Left ventricle myocardium inferior (tissue), 1 donor: Measurements from ENCODE around the gene CDKN1C. TPM values are rescaled to one million over a fixed set of nuclear protein-coding genes. Genes with fewer than 3 reads are reported as not detected.

Experiments
- DNase-seq: peaks from one replicate; pipeline ENCODE4 v3.0.0-alpha.2; 2020
- H3K27ac ChIP-seq: fragments of 200-600 bp; replicated peaks from 2 replicates; pipeline ENCODE4 v1.8.0; 2021
- H3K27me3 ChIP-seq: fragments of 200-600 bp; 2 replicates; pipeline ENCODE4 v1.8.0; 2021; ENCODE audit warnings: low read depth
- H3K36me3 ChIP-seq: fragments of 200-600 bp; 2 replicates; pipeline ENCODE4 v1.8.0; 2021
- H3K4me1 ChIP-seq: fragments of 200-600 bp; 2 replicates; pipeline ENCODE4 v1.8.0; 2021
- H3K4me3 ChIP-seq: fragments of 200-600 bp; 2 replicates; pipeline ENCODE4 v1.8.0; 2021; ENCODE audit warnings: mild to moderate bottlenecking, moderate library complexity
- H3K9me3 ChIP-seq: fragments of 200-600 bp; replicated peaks from 2 replicates; pipeline ENCODE4 v1.8.0; 2021
- intact Hi-C: fragments of 100-400 bp; cut with micrococcal nuclease; formaldehyde crosslinking; loops from one replicate; pipeline ENCODE4 v1.11.0; 2022
- total RNA-seq: library from RNA; stranded (reverse); fragmentation: NEBNext Ultra II Directional; extraction: Animal tissue kit (Norgen Biotek cat#: 25700); gene quantifications from one replicate; pipeline ENCODE4 v1.2.1, GENCODE V29; 2021
- TF ChIP-seq, protein P1 (sequence below): fragments of 200-600 bp; IDR thresholded peaks from 2 replicates; pipeline ENCODE4 v1.8.0; 2021; ENCODE audit warnings: antibody characterized with exemption, mild to moderate bottlenecking, borderline replicate concordance
- donor health status: DM: no; HTN: yes; CAD: no; lungs with severe emphysema.

CDKN1C gene
- total RNA-seq, 1 donor from 2014 or later, result 33.0 TPM

DNA sequence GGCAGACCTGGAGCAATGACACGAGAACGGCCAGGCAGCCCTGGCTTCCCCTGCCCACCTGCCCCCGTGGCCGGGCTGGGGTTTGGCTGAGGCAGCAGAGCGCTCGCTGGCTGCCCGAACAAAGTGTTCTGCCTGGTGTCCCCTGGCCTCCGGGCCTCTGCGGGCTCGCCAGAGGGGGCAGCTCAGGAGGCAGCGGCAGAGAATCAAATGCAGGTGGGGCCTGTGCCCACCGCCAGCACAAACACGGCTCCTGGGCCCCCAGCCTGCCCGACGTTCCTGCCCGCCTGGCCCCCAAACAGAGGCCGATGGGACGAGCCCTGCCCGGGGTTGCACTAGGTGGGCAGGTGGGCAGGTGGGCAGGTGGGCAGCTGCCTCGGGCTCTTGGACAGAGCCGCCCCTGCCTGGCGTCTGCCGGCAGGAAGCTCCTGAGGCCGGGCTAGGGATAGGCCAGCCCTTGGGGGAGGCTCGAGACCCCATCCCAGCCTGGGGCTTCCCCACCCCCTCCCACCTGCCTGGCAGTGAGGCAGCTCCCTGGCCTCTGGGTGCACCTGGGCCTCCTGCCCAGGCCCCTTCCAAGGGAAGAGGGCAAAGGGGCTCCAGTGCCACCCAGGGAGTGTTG is 46.8 kb downstream of the CDKN1C start:
- no peaks in the 10 kb centered on the region for H3K27me3 ChIP-seq
- H3K36me3 ChIP-seq, result no peaks in the 10 kb centered on the region
- TF ChIP-seq, protein P1, sequence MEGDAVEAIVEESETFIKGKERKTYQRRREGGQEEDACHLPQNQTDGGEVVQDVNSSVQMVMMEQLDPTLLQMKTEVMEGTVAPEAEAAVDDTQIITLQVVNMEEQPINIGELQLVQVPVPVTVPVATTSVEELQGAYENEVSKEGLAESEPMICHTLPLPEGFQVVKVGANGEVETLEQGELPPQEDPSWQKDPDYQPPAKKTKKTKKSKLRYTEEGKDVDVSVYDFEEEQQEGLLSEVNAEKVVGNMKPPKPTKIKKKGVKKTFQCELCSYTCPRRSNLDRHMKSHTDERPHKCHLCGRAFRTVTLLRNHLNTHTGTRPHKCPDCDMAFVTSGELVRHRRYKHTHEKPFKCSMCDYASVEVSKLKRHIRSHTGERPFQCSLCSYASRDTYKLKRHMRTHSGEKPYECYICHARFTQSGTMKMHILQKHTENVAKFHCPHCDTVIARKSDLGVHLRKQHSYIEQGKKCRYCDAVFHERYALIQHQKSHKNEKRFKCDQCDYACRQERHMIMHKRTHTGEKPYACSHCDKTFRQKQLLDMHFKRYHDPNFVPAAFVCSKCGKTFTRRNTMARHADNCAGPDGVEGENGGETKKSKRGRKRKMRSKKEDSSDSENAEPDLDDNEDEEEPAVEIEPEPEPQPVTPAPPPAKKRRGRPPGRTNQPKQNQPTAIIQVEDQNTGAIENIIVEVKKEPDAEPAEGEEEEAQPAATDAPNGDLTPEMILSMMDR, result no peak
- no peak for DNase-seq
- H3K27ac ChIP-seq, result peak overlapping the region; percentile 78
- intact Hi-C loops, result no loop called here
- H3K9me3 ChIP-seq, result no peaks in the 10 kb centered on the region
- peaks cover 42% of the 10 kb centered on the region for H3K4me1 ChIP-seq
- H3K4me3 ChIP-seq, result no peak overlapping the region

DNA sequence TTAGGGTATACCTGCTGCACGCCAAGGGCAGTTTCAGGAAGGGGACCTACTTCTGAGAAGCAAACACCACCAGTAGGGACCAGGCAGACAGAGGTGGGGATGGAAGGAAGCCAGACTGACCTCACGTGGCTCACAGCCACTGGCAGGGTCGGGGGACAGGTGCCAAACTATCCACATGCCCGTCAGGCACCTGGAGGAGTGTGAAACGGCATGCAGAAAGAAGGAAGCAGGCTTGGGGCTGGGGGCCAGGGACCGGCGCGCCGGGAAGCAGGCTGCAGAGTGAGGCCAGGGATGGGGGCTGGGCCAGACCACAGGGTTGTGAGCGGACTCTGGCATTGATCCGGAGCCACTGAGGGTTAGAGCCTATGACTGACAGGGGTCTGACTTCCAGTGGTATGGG is 47.5 kb downstream of the CDKN1C start:
- peak overlapping the region; percentile 78 for H3K27ac ChIP-seq
- DNase-seq, result no peak
- no peaks in the 10 kb centered on the region for H3K36me3 ChIP-seq
- TF ChIP-seq, protein P1, result no peak
- H3K4me3 ChIP-seq, result no peak overlapping the region
- peaks cover 42% of the 10 kb centered on the region for H3K4me1 ChIP-seq
- intact Hi-C loops, result no loop called here
- H3K9me3 ChIP-seq, result no peaks in the 10 kb centered on the region
- H3K27me3 ChIP-seq, result no peaks in the 10 kb centered on the region

DNA sequence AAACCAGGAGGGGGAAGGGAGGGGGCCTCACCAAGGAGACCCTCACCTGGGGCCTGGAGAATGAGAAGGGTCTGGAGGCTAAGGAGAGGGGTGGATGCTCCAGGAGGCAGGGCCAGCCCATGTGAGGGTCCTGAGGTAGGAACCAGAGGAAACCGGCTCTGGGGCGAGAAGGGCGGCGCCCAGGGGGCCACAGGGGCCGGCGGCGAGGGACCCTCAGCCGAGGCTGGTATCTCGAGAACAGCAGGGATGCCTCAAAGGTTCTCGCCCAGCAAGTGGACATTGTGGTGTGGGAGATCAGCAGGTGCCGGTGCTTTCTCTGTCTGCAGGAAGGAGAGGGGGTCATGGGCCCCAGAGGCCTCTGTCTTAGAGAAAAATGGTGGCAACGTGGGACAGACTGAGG is 47.9 kb downstream of the CDKN1C start:
- no peaks in the 10 kb centered on the region for H3K27me3 ChIP-seq
- DNase-seq, result no peak
- TF ChIP-seq, protein P1, result no peak
- peaks cover 43% of the 10 kb centered on the region for H3K4me1 ChIP-seq
- H3K36me3 ChIP-seq, result no peaks in the 10 kb centered on the region
- H3K27ac ChIP-seq, result peak overlapping the region; percentile 78
- intact Hi-C loops, result no loop called here
- H3K4me3 ChIP-seq, result no peak overlapping the region
- H3K9me3 ChIP-seq, result no peaks in the 10 kb centered on the region

DNA sequence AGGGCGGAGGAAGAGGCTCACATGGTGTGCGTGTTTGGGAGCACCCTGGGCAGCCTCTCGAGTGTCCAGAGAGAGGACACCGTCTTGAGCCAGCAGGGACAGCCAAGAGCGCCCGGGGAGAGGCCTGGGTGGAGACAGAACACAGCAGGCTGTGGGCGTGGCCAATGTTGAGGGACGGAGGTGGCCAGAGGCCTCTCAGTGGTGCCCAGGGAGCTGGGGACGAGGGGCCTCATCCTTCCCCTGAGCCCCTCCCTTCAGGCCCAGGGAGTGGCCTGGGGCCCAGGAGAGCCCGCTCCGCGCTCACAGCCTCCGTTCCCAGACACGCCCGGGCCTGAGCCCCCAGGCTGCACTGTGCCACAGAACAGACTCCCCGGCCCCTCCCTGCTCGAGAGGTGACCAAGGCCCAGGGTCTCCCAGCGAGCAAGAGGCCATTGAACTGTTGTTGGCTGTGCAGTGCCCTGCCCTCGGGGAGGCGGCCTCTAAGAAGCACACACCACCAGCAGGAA is 48.4 kb downstream of the CDKN1C start:
- intact Hi-C loops, result no loop called here
- no peaks in the 10 kb centered on the region for H3K27me3 ChIP-seq
- no peak overlapping the region for H3K4me3 ChIP-seq
- TF ChIP-seq, protein P1, result peak; percentile 58
- no peaks in the 10 kb centered on the region for H3K9me3 ChIP-seq
- peaks cover 48% of the 10 kb centered on the region for H3K4me1 ChIP-seq
- DNase-seq, result peak; percentile 73
- no peaks in the 10 kb centered on the region for H3K36me3 ChIP-seq
- peak overlapping the region; percentile 78 for H3K27ac ChIP-seq

DNA sequence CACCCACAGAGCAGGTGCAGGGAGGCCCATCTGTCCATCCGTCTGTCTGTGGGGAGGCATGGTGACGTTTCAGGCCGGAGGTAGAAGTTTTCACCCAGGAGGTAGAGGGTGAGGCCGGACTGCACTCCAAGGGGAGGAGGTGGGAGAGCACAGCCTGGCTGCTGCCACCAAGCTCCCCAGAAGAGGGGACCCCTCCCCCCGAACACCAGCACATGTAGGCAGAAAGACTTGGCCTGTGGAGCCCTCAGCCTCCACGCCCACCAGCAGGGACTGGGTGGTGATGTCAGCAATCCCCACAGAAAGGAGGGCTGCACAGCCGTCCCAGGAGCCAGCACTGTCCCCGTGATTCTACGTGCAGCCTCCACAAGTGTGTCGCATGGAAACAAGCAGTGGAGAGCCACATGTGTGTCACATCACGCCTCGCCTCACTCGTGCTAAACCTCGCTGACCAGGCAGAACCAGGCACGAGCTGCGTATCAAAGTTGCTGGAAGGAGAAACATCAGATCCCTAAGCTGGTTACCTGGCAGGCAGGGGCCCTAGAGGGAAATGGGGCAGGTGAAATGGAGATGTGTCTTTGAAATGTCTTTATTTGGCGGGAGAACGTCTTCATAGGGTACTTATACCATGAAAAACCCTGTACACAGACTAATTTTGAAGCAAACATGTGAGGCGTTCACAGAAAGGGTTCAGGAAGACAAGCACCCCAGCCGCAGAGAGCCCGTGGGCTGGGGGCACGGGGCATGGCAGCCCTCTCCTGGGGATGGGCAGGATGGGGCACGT is 49.1 kb downstream of the CDKN1C start:
- intact Hi-C loops, result no loop called here
- DNase-seq, result no peak
- Histone ChIP-seq H3K27me3 (no peaks in the 10 kb centered on the region), H3K36me3 (no peaks in the 10 kb centered on the region), H3K4me1 (peaks cover 53% of the 10 kb centered on the region), H3K9me3 (no peaks in the 10 kb centered on the region), H3K27ac (peak overlapping the region; percentile 78), H3K4me3 (no peak overlapping the region)
- TF ChIP-seq, protein P1, result no peak
